H1 (cell line): ENCODE measurements around the gene MISFA. TPM values are rescaled to one million over a fixed set of nuclear protein-coding genes. Genes with fewer than 3 reads are reported as not detected.

Experiments used
- CTCF ChIA-PET: fragments of 300-600 bp; sonication (Branson Sonifier 250); formaldehyde crosslinking; loops from one replicate; lab custom pipeline; 2021; ENCODE audit not compliant: partially characterized antibody; lab: Charles Lee
- POLR2A ChIA-PET: fragments of 300-600 bp; sonication (Branson Sonifier 250); formaldehyde crosslinking; loops from one replicate; lab custom pipeline; 2021; ENCODE audit warnings: inconsistent platforms; ENCODE audit not compliant: partially characterized antibody; lab: Charles Lee
- DNase-seq, 2 experiments: peaks; one replicate each; pipeline versions ENCODE4 v3.0.0 to v3.0.0-alpha.2; 2010 to 2022; ENCODE audit warnings: low spot score in 2 of 2, low read depth in 1 of 2, mixed read lengths in 1 of 2
- FAIRE-seq: peaks from 2 replicates; lab custom pipeline; 2011; peaks lifted over from hg19 to GRCh38; lab: Jason Lieb, UNC
- H2AFZ ChIP-seq: 2 replicates; pipeline ENCODE4 v1.8.1; 2012; ENCODE audit warnings: low read length, inconsistent platforms
- H2AK5ac ChIP-seq: 2 replicates; pipeline ENCODE4 v1.6.1; 2013; ENCODE audit warnings: low read depth, low read length
- H2BK120ac ChIP-seq: replicated peaks from 2 replicates; pipeline ENCODE3; 2013; ENCODE audit warnings: low read depth, low read length, inconsistent platforms
- H2BK12ac ChIP-seq: 2 replicates; pipeline ENCODE4 v1.6.1; 2013; ENCODE audit warnings: low read depth, low read length
- H2BK15ac ChIP-seq: 2 replicates; pipeline ENCODE4 v1.6.1; 2013; ENCODE audit warnings: low read length
- H2BK20ac ChIP-seq: 2 replicates; pipeline ENCODE4 v1.6.1; 2013; ENCODE audit warnings: low read length
- H2BK5ac ChIP-seq: 2 replicates; pipeline ENCODE4 v1.6.1; 2013; ENCODE audit warnings: low read depth, low read length
- H3K14ac ChIP-seq: 2 replicates; pipeline ENCODE4 v1.6.1; 2013; ENCODE audit warnings: inconsistent platforms; ENCODE audit not compliant: insufficient read length
- H3K18ac ChIP-seq: 2 replicates; pipeline ENCODE4 v1.6.1; 2013; ENCODE audit warnings: low read length; ENCODE audit errors: extremely low read depth
- H3K23ac ChIP-seq: 2 replicates; pipeline ENCODE4 v1.6.1; 2013; ENCODE audit warnings: inconsistent platforms; ENCODE audit not compliant: insufficient read length
- H3K23me2 ChIP-seq: 2 replicates; pipeline ENCODE4 v1.6.1; 2013; ENCODE audit warnings: low read depth, low read length
- H3K27ac ChIP-seq: 2 replicates; pipeline ENCODE4 v1.6.1; 2011; ENCODE audit warnings: low read depth, low read length, inconsistent platforms
- H3K27me3 ChIP-seq, 4 experiments: replicated peaks in 1 of 4; 1 replicate in 1 of 4; 2 replicates in 3 of 4; pipeline versions ENCODE4 v1.6.1 to v1.8.1; 2011 to 2013; ENCODE audit warnings: low read length in 3 of 4, mild to moderate bottlenecking in 3 of 4, inconsistent platforms in 2 of 4, mixed read lengths in 2 of 4, moderate library complexity in 1 of 4; ENCODE audit not compliant: control insufficient read depth in 3 of 4, insufficient read depth in 3 of 4; ENCODE audit errors: extremely low read depth in 1 of 4
- H3K36me3 ChIP-seq, 4 experiments: 2 replicates each; pipeline versions ENCODE4 v1.6.1 to v1.8.1; 2011 to 2013; ENCODE audit warnings: mild to moderate bottlenecking in 4 of 4, low read length in 3 of 4, moderate library complexity in 2 of 4, control low read depth in 1 of 4, inconsistent platforms in 1 of 4; ENCODE audit not compliant: insufficient read depth in 4 of 4, control insufficient read depth in 2 of 4
- H3K4ac ChIP-seq: replicated peaks from 2 replicates; pipeline ENCODE3; 2013; ENCODE audit warnings: low read length, low read depth, mixed read lengths, inconsistent platforms; ENCODE audit not compliant: insufficient read length
- H3K4me1 ChIP-seq, 4 experiments: replicated peaks in 1 of 4; 1 replicate in 1 of 4; 2 replicates in 3 of 4; pipeline versions ENCODE4 v1.6.1 to v1.8.1; 2011 to 2013; ENCODE audit warnings: low read length in 3 of 4, inconsistent platforms in 2 of 4, mixed read lengths in 1 of 4; ENCODE audit not compliant: insufficient read depth in 4 of 4, control insufficient read depth in 3 of 4
- H3K4me2 ChIP-seq, 2 experiments: 2 replicates each; pipeline versions ENCODE4 v1.6.1 to v1.8.1; 2011 to 2013; ENCODE audit warnings: low read depth in 2 of 2, low read length in 2 of 2, control low read depth in 1 of 2, inconsistent platforms in 1 of 2, mild to moderate bottlenecking in 1 of 2; ENCODE audit not compliant: insufficient read depth in 1 of 2
- H3K4me3 ChIP-seq, 4 experiments: fragments of 200-600, 300-600 bp in 1 of 4; sonication (generic), shearing (Covaris generic), sonication (Bioruptor Twin) in 1 of 4; 2 replicates each; pipeline versions ENCODE4 v1.5.1 to v1.8.1; 2011 to 2016; ENCODE audit warnings: low read length in 4 of 4, low read depth in 3 of 4, control low read depth in 2 of 4, inconsistent platforms in 2 of 4, mild to moderate bottlenecking in 2 of 4, mixed read lengths in 1 of 4, moderate library complexity in 1 of 4; ENCODE audit not compliant: insufficient read depth in 2 of 4; ENCODE audit errors: extremely low read depth in 1 of 4
- H3K56ac ChIP-seq: replicated peaks from 2 replicates; pipeline ENCODE3; 2013; ENCODE audit warnings: low read depth, mild to moderate bottlenecking, mixed read lengths, low read length, inconsistent platforms; ENCODE audit not compliant: insufficient read length
- H3K79me1 ChIP-seq: 2 replicates; pipeline ENCODE4 v1.6.1; 2013; ENCODE audit warnings: low read depth, low read length, control low read depth
- H3K79me2 ChIP-seq, 2 experiments: 2 replicates each; pipeline versions ENCODE4 v1.6.1 to v1.8.1; 2012 to 2013; ENCODE audit warnings: low read length in 2 of 2, mild to moderate bottlenecking in 2 of 2, inconsistent platforms in 1 of 2; ENCODE audit not compliant: insufficient read depth in 2 of 2, control insufficient read depth in 1 of 2
- H3K9ac ChIP-seq, 4 experiments: replicated peaks in 1 of 4; 1 replicate in 1 of 4; 2 replicates in 3 of 4; pipeline versions ENCODE4 v1.6.1 to v1.8.1; 2011 to 2013; ENCODE audit warnings: low read depth in 3 of 4, low read length in 3 of 4, control low read depth in 2 of 4, mild to moderate bottlenecking in 2 of 4, moderate library complexity in 2 of 4, inconsistent platforms in 1 of 4; ENCODE audit errors: extremely low read depth in 1 of 4
- H3K9me3 ChIP-seq, 2 experiments: 2 replicates each; pipeline versions ENCODE4 v1.6.1 to v1.8.1; 2012 to 2013; ENCODE audit warnings: mild to moderate bottlenecking in 2 of 2, moderate library complexity in 2 of 2, control low read depth in 1 of 2, inconsistent platforms in 1 of 2, low read depth in 1 of 2, low read length in 1 of 2, mixed read lengths in 1 of 2; ENCODE audit not compliant: insufficient read depth in 2 of 2
- H4K20me1 ChIP-seq, 2 experiments: replicated peaks in 1 of 2; 2 replicates each; pipeline versions ENCODE3 to v1.8.1; 2011 to 2013; ENCODE audit warnings: inconsistent platforms in 2 of 2, low read length in 2 of 2, mild to moderate bottlenecking in 1 of 2; ENCODE audit not compliant: insufficient read depth in 2 of 2, control insufficient read depth in 1 of 2
- H4K5ac ChIP-seq: 2 replicates; pipeline ENCODE4 v1.6.1; 2013; ENCODE audit warnings: low read length, low read depth, mixed read lengths, inconsistent platforms; ENCODE audit not compliant: insufficient read length
- H4K8ac ChIP-seq: 2 replicates; pipeline ENCODE4 v1.8.0; 2013; ENCODE audit warnings: mild to moderate bottlenecking, moderate library complexity, low read length, inconsistent platforms; ENCODE audit not compliant: insufficient read depth; ENCODE audit errors: extremely low read depth
- H4K91ac ChIP-seq: replicated peaks from 2 replicates; pipeline ENCODE3; 2013; ENCODE audit warnings: low read length, mixed read lengths, inconsistent platforms; ENCODE audit not compliant: insufficient read length
- ASH2L ChIP-seq: fragments of 200-600, 300-600 bp; sonication (generic); IDR thresholded peaks from one replicate; pipeline ENCODE4 v1.7.1; 2017; ENCODE audit warnings: low read length
- BACH1 ChIP-seq: IDR thresholded peaks from 2 replicates; pipeline ENCODE4 v1.6.1; 2012; ENCODE audit warnings: low read length, improper control_type of control experiment
- CBX8 ChIP-seq: fragments of 300-800, 300-1000 bp; sonication (generic); IDR thresholded peaks from 2 replicates; pipeline ENCODE4 v1.7.1; 2016; ENCODE audit warnings: low read depth, low read length, borderline replicate concordance
- CTCF ChIP-seq, 3 experiments: IDR thresholded peaks; 1 replicate in 2 of 3; 2 replicates in 1 of 3; pipeline versions ENCODE4 v1.5.1 to v1.6.1; 2011; ENCODE audit warnings: low read length in 3 of 3, mild to moderate bottlenecking in 3 of 3, inconsistent platforms in 2 of 3, low read depth in 1 of 3, moderate library complexity in 1 of 3; ENCODE audit not compliant: insufficient read depth in 1 of 3; ENCODE audit errors: control extremely low read depth in 1 of 3
- GTF2F1 ChIP-seq: IDR thresholded peaks from 2 replicates; pipeline ENCODE4 v1.6.1; 2012; ENCODE audit warnings: low read depth, low read length, improper control_type of control experiment, borderline replicate concordance
- MAFK ChIP-seq: IDR thresholded peaks from 2 replicates; pipeline ENCODE4 v1.6.1; 2012; ENCODE audit warnings: low read depth, mild to moderate bottlenecking, improper control_type of control experiment, low read length
- NRF1 ChIP-seq: IDR thresholded peaks from 2 replicates; pipeline ENCODE4 v1.6.1; 2011; ENCODE audit warnings: mild to moderate bottlenecking, low read depth, low read length, improper control_type of control experiment
- RNF2 ChIP-seq: fragments of 200-900, 300-1000 bp; sonication (generic); IDR thresholded peaks from 2 replicates; pipeline ENCODE4 v1.7.1; 2016; ENCODE audit warnings: borderline replicate concordance, low read depth, mild to moderate bottlenecking, antibody characterized with exemption, low read length; ENCODE audit not compliant: poor library complexity, severe bottlenecking; ENCODE audit errors: missing control alignments
- SP1 ChIP-seq: IDR thresholded peaks from 2 replicates; pipeline ENCODE4 v1.6.1; 2011; ENCODE audit warnings: low read depth, low read length
- SP4 ChIP-seq: IDR thresholded peaks from 2 replicates; pipeline ENCODE4 v1.6.1; 2012; ENCODE audit warnings: low read length, inconsistent platforms
- WGBS, 2 experiments: shearing (Covaris generic) in 1 of 2; methylation state at CpG; one replicate each; pipeline versions ENCODE4 v1.1.6 to v1.1.7; 2013 to 2015; ENCODE audit warnings: low lambda C conversion rate in 2 of 2, mixed read lengths in 2 of 2, inconsistent platforms in 1 of 2, low coverage in 1 of 2, missing lambda C conversion rate in 1 of 2; ENCODE audit not compliant: insufficient replicate concordance in 2 of 2, insufficient coverage in 1 of 2, insufficient read length in 1 of 2; ENCODE audit errors: extremely low coverage in 1 of 2, missing lambda C conversion rate in 1 of 2; 5-methylcytosine and 5-hydroxymethylcytosine counted together
- polyA plus RNA-seq, 7 experiments: library from polyadenylated mRNA; depleted of rRNA in 3 of 7; stranded (reverse) in 5 of 7; unstranded in 2 of 7; fragments of >200 nt in 5 of 7; fragments of 200-250 nt in 2 of 7; gene quantifications; 1 replicate in 5 of 7; 2 replicates in 1 of 7; 4 replicates in 1 of 7; pipeline versions ENCODE4 v1.2.1 to v1.2.3, GENCODE V29; 2011 to 2013; ENCODE audit warnings: missing spikeins in 2 of 7, mixed read lengths in 2 of 7
- total RNA-seq: library from RNA; stranded (reverse); fragmentation: NEBNext Ultra II Directional; extraction: Animal tissue kit (Norgen Biotek cat#: 25700); gene quantifications from 2 replicates; pipeline ENCODE4 v1.2.1, GENCODE V29; 2021

Gene MISFA
- total and polyA plus RNA-seq, 2 of the 8 experiments (the other 6 are each of a cell fraction or from before 2014, with no cell fraction given), result 0.51 to 3.8 TPM

DNA sequence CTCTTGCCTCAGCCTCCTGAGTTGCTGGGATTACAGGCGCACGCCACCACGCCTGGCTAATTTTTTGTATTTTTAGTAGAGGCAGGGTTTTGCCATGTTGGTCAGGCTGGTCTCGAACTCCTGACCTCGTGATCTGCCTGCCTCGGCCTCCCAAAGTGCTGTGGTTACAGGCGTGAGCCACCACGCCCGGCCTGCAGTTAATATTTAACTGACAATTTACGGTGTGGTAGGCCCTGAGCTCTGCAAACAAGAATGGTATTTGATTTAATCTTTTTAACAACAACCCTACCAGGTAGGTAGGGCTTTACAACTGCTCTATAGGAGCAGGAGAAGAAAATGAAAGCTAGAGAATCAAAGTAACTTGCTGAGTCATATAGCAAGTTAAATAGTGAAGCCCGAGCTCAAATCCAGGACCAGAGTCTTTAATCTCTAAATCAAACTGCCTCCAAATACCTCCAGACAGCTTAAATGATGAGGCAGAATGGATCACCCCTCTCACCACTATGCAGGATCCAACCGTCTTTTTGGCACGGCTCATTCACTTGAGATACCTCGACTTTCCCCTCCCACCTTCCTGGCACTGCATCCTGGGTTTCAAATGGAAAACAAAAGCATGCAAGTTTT is 20.5 kb upstream of the MISFA start:
- H3K4me2 ChIP-seq, result no peak overlapping the region
- H3K9ac ChIP-seq, result no peak overlapping the region
- no peak overlapping the region for H3K14ac ChIP-seq
- DNase-seq, result no peak
- TF ChIP-seq GTF2F1, result no peak
- TF ChIP-seq SP1, result no peak
- TF ChIP-seq BACH1, result no peak
- TF ChIP-seq NRF1, result no peak
- no peak for TF ChIP-seq MAFK
- TF ChIP-seq CBX8, result no peak
- TF ChIP-seq SP4, result no peak
- TF ChIP-seq RNF2, result no peak
- TF ChIP-seq CTCF (IDR thresholded peaks at IDR 0.05; ENCODE audit: control extremely low read depth in 1 of 3, insufficient read depth in 1 of 3, low read depth in 1 of 3, low read length in 3 of 3), result no peak
- no peak for TF ChIP-seq ASH2L
- 90% methylated on average over 14 of the region's 14 CpGs; no CpG with 5 or more reads in 1 of the 2 experiments for WGBS, 2 experiments
- H3K79me1 ChIP-seq, result no peaks in the 10 kb centered on the region
- no peak overlapping the region for H4K91ac ChIP-seq
- no peak overlapping the region for H4K5ac ChIP-seq
- no peaks in the 10 kb centered on the region for H3K23me2 ChIP-seq
- H3K27me3 ChIP-seq, result no peaks in the 10 kb centered on the region
- H3K79me2 ChIP-seq, result no peaks in the 10 kb centered on the region
- no peak overlapping the region for H3K23ac ChIP-seq
- H3K9me3 ChIP-seq, result no peaks in the 10 kb centered on the region; a peak in 1 of 4 replicates
- ChIA-PET CTCF (interaction anchor here (0.5 to 1.2 kb wide), 4 partner anchors 25 to 105 kb away, joined by 3 to 4 read pairs (median 3); no protein-coding TSS in a partner anchor), POLR2A (interaction anchor here (0.6 to 2.6 kb wide), 3 partner anchors 9 to 53 kb away, joined by 3 to 6 read pairs (median 5); partner anchors contain the start of gene UEVLD)
- H3K36me3 ChIP-seq, result peaks cover 0 to 3% (median 0%) of the 10 kb centered on the region in 4 experiments; a peak in 1 of 8 replicates
- H2BK15ac ChIP-seq, result no peak overlapping the region
- H3K4ac ChIP-seq, result no peak overlapping the region
- H3K56ac ChIP-seq, result no peak overlapping the region
- H3K4me3 ChIP-seq, result no peak overlapping the region
- no peak overlapping the region for H2AK5ac ChIP-seq
- no peak overlapping the region for H3K27ac ChIP-seq
- H3K18ac ChIP-seq, result no peak overlapping the region
- no peak overlapping the region for H2BK120ac ChIP-seq
- H4K8ac ChIP-seq, result no peak overlapping the region
- no peak for FAIRE-seq
- no peak overlapping the region for H2BK20ac ChIP-seq
- H2AFZ ChIP-seq, result no peak overlapping the region
- H2BK5ac ChIP-seq, result no peak overlapping the region
- no peaks in the 10 kb centered on the region for H3K4me1 ChIP-seq
- H2BK12ac ChIP-seq, result no peak overlapping the region
- no peaks in the 10 kb centered on the region for H4K20me1 ChIP-seq
